Mesothelial cell of epicardium (in vitro differentiated cells): ENCODE results near the gene ERC1. TPM values are rescaled to one million over a fixed set of nuclear protein-coding genes. Genes with fewer than 3 reads are reported as not detected.

ENCODE experiments used
- DNase-seq, 2 experiments: peaks; one replicate each; pipeline ENCODE4 v3.0.0; 2021; ENCODE audit warnings: low spot score in 2 of 2; ENCODE audit not compliant: unreplicated experiment in 2 of 2
- H3K27ac Mint-ChIP-seq: 2 replicates; pipeline ENCODE4 v1.8.0; 2021; ENCODE audit warnings: mixed read lengths
- H3K27me3 Mint-ChIP-seq: 2 replicates; pipeline ENCODE4 v1.8.0; 2021; ENCODE audit warnings: low read depth, mixed read lengths
- H3K36me3 Mint-ChIP-seq: 2 replicates; pipeline ENCODE4 v1.8.0; 2021; ENCODE audit warnings: mixed read lengths
- H3K4me1 Mint-ChIP-seq: 2 replicates; pipeline ENCODE4 v1.8.0; 2021; ENCODE audit warnings: mixed read lengths
- H3K4me3 Mint-ChIP-seq: 2 replicates; pipeline ENCODE4 v1.8.0; 2021; ENCODE audit warnings: mild to moderate bottlenecking, moderate library complexity, mixed read lengths
- H3K9me3 Mint-ChIP-seq: 2 replicates; pipeline ENCODE4 v1.8.0; 2021; ENCODE audit warnings: mixed read lengths
- CTCF ChIP-seq: fragments of 200-600 bp; sonication (generic); IDR thresholded peaks from one replicate; pipeline ENCODE4 v1.5.0; 2021; ENCODE audit warnings: antibody characterized with exemption; ENCODE audit not compliant: unreplicated experiment
- total RNA-seq: library from RNA; stranded (reverse); gene quantifications from 3 replicates; pipeline ENCODE4 v1.2.1, GENCODE V29; 2021

Gene ERC1
- total RNA-seq, 1 donor from 2014 or later, result 66.1 TPM

- Mint-ChIP-seq H3K36me3 (peaks cover 25% of the 10 kb centered on the region), H3K9me3 (peaks cover 26% of the 10 kb centered on the region), H3K27me3 (no peaks in the 10 kb centered on the region), H3K4me1 (peaks cover 9% of the 10 kb centered on the region), H3K4me3 (no peak overlapping the region), H3K27ac (no peak overlapping the region)
- no peak for TF ChIP-seq CTCF
- DNase-seq, result no peak
These were observed 430.2 kb downstream of the ERC1 start for GRCh38 chr12:1421091-1421846.

- DNase-seq, result no peak
- peaks cover 25% of the 10 kb centered on the region for H3K36me3 Mint-ChIP-seq
- TF ChIP-seq CTCF, result no peak
- peaks cover 26% of the 10 kb centered on the region for H3K9me3 Mint-ChIP-seq
- no peak overlapping the region for H3K4me3 Mint-ChIP-seq
- no peaks in the 10 kb centered on the region for H3K27me3 Mint-ChIP-seq
- H3K4me1 Mint-ChIP-seq, result peaks cover 9% of the 10 kb centered on the region
- no peak overlapping the region for H3K27ac Mint-ChIP-seq
These were observed 431.7 kb downstream of the ERC1 start for GRCh38 chr12:1422604-1423315.

DNA sequence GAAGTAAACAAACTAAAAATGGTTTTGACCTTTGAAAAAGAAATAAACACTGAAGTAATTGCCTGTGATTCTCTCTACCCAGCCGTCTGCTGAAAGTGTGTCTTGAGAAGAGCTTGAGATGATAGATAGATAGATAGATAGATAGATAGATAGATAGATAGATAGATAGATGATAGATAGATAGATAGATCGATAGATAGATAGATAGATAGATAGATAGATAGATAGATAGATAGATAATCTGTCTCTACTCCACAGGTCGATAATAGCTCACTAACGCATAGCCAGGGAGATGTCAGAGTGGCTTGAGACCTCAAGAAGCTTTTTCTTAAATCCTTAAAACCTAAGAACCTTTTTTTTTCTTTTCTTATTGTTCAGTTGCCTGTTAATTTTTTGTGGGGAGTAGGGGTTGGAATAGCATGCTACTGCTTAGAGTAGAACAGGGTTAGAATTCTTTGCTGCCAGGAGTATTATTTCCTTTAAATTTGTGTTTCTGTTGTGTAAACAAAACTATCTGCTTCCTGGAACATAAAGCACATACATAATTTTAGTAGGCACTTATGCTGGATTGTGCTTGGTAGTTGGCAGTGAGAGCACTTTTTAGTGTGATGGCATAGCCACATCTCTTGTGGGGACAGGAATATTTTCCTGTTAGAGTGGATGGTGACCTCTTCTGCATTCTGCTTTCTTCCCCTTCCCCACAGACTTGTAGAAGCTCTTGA is 433.8 kb downstream of the ERC1 start:
- no peak for TF ChIP-seq CTCF
- Mint-ChIP-seq H3K4me1 (no peaks in the 10 kb centered on the region), H3K9me3 (peaks cover 20% of the 10 kb centered on the region), H3K4me3 (no peak overlapping the region), H3K27ac (no peak overlapping the region), H3K27me3 (no peaks in the 10 kb centered on the region), H3K36me3 (peaks cover 22% of the 10 kb centered on the region)
- no peak for DNase-seq

- Mint-ChIP-seq H3K27ac (no peak overlapping the region), H3K27me3 (no peaks in the 10 kb centered on the region)
- no peak for DNase-seq
These were observed 434.3 kb downstream of the ERC1 start for GRCh38 chr12:1425396-1425729.

GRCh38 chr12:1428671-1429070 is 437.6 kb downstream of the ERC1 start:
- Mint-ChIP-seq H3K4me3 (no peak overlapping the region), H3K36me3 (no peaks in the 10 kb centered on the region), H3K27me3 (no peaks in the 10 kb centered on the region), H3K27ac (no peak overlapping the region), H3K4me1 (no peaks in the 10 kb centered on the region), H3K9me3 (no peaks in the 10 kb centered on the region)
- no peak for DNase-seq
- TF ChIP-seq CTCF, result no peak

More at GRCh38 chr12:1425396-1425729, 434.3 kb downstream of the ERC1 start:
- Mint-ChIP-seq H3K36me3 (peaks cover 22% of the 10 kb centered on the region), H3K9me3 (peaks cover 20% of the 10 kb centered on the region), H3K4me1 (no peaks in the 10 kb centered on the region), H3K4me3 (no peak overlapping the region)
- no peak for TF ChIP-seq CTCF
